Measurements from ENCODE around the gene ITGA7. TPM values are rescaled to one million over a fixed set of nuclear protein-coding genes. Genes with fewer than 3 reads are reported as not detected.
A peak's percentile ranks its signal among the peaks of the same experiment; 100 is the strongest.

The ITGA7 gene
- 2.0 and 6.4 TPM in 2 replicates for total RNA-seq

- Histone ChIP-seq H3K36me3 (ENCODE audit: control insufficient read depth, insufficient read depth, low read length) (no peaks in the 10 kb centered on the region), H3K27me3 (ENCODE audit: control insufficient read depth, insufficient read depth, low read length) (peaks cover 6% of the 10 kb centered on the region), H3K4me3 (ENCODE audit: low read depth, low read length) (peak within 1 kb of the TSS; percentile 48)
- no peak for DNase-seq (ENCODE audit: low read depth)
- no peak for TF ChIP-seq CTCF (IDR thresholded peaks at IDR 0.05; ENCODE audit: insufficient read depth, low read length, poor library complexity, severe bottlenecking)
Observed at GRCh38 chr12:55707841-55708694, at the start of gene ITGA7. Gene ITGA7, minus strand, starts transcription at chr12:55707904. Its CDS starts 222 bp downstream, at chr12:55707682.

- peaks cover 3% of the 10 kb centered on the region for H3K36me3 ChIP-seq (ENCODE audit: control insufficient read depth, insufficient read depth, low read length)
- no peak for DNase-seq (ENCODE audit: low read depth)
- no peaks in the 10 kb centered on the region for H3K27me3 ChIP-seq (ENCODE audit: control insufficient read depth, insufficient read depth, low read length)
- no peak for TF ChIP-seq CTCF (IDR thresholded peaks at IDR 0.05; ENCODE audit: insufficient read depth, low read length, poor library complexity, severe bottlenecking)
- H3K4me3 ChIP-seq (ENCODE audit: low read depth, low read length), result no peak overlapping the region
Observed at GRCh38 chr12:55755246-55755645, 47.5 kb upstream of the ITGA7 start.

GRCh38 chr12:55748230-55748993, 40.7 kb upstream of the ITGA7 start:
- DNase-seq (ENCODE audit: low read depth), result no peak
- H3K4me3 ChIP-seq (ENCODE audit: low read depth, low read length), result no peak overlapping the region
- H3K27me3 ChIP-seq (ENCODE audit: control insufficient read depth, insufficient read depth, low read length), result no peaks in the 10 kb centered on the region
- peaks cover 3% of the 10 kb centered on the region for H3K36me3 ChIP-seq (ENCODE audit: control insufficient read depth, insufficient read depth, low read length)
- TF ChIP-seq CTCF (IDR thresholded peaks at IDR 0.05; ENCODE audit: insufficient read depth, low read length, poor library complexity, severe bottlenecking), result no peak

- no peak for DNase-seq (ENCODE audit: low read depth)
- Histone ChIP-seq H3K4me3 (ENCODE audit: low read depth, low read length) (no peak overlapping the region), H3K36me3 (ENCODE audit: control insufficient read depth, insufficient read depth, low read length) (peaks cover 1% of the 10 kb centered on the region), H3K27me3 (ENCODE audit: control insufficient read depth, insufficient read depth, low read length) (no peaks in the 10 kb centered on the region)
- no peak for TF ChIP-seq CTCF (IDR thresholded peaks at IDR 0.05; ENCODE audit: insufficient read depth, low read length, poor library complexity, severe bottlenecking)
Observed at GRCh38 chr12:55746913-55747231, 39.2 kb upstream of the ITGA7 start.

- H3K4me3 ChIP-seq (ENCODE audit: low read depth, low read length), result no peak overlapping the region
- no peak for TF ChIP-seq CTCF (IDR thresholded peaks at IDR 0.05; ENCODE audit: insufficient read depth, low read length, poor library complexity, severe bottlenecking)
Observed at GRCh38 chr12:55746174-55746912, 38.6 kb upstream of the ITGA7 start.

More at GRCh38 chr12:55746174-55746912, 38.6 kb upstream of the ITGA7 start:
- no peak for DNase-seq (ENCODE audit: low read depth)
- H3K36me3 ChIP-seq (ENCODE audit: control insufficient read depth, insufficient read depth, low read length), result peaks cover under 1% of the 10 kb centered on the region
- H3K27me3 ChIP-seq (ENCODE audit: control insufficient read depth, insufficient read depth, low read length), result no peaks in the 10 kb centered on the region
